SK-N-SH treated with all-trans-retinoic acid at 6 μM for 48 hours (cell line): Measurements from ENCODE around the gene HIGD1B.

Source experiments
- ATAC-seq: fragments of 200-7000 bp; cut with Tn5 transposase; 3 replicates; pipeline ENCODE4 v1.9.1; 2020; ENCODE audit warnings: mild to moderate bottlenecking, moderate library complexity
- ARNTL ChIP-seq: fragments of 450-650 bp; formaldehyde crosslinking; IDR thresholded peaks from 2 replicates; pipeline ENCODE4 v1.5.0; 2020; ENCODE audit warnings: low read depth, mild to moderate bottlenecking, moderate library complexity, borderline replicate concordance
- BACH2 ChIP-seq: fragments of 250-450 bp; sonication (Bioruptor Pico); IDR thresholded peaks from 2 replicates; pipeline ENCODE4 v1.9.0; 2021; ENCODE audit warnings: mild to moderate bottlenecking, borderline replicate concordance
- CSDC2 ChIP-seq: fragments of 250-450 bp; sonication (Bioruptor Pico); IDR thresholded peaks from 2 replicates; pipeline ENCODE4 v1.5.0; 2020; ENCODE audit warnings: mild to moderate bottlenecking, moderate library complexity
- CSRNP3 ChIP-seq: fragments of 250-450 bp; sonication (Bioruptor Pico); IDR thresholded peaks from 2 replicates; pipeline ENCODE4 v1.5.1; 2021; ENCODE audit warnings: mild to moderate bottlenecking, moderate library complexity
- ESRRG ChIP-seq: fragments of 250-450 bp; sonication (Bioruptor Pico); IDR thresholded peaks from 2 replicates; pipeline ENCODE4 v1.6.1; 2021; ENCODE audit warnings: mild to moderate bottlenecking
- GLIS3 ChIP-seq: fragments of 250-450 bp; sonication (Bioruptor Pico); IDR thresholded peaks from 2 replicates; pipeline ENCODE4 v1.5.0; 2020; ENCODE audit warnings: mild to moderate bottlenecking, moderate library complexity
- ISL1 ChIP-seq: fragments of 250-450 bp; sonication (Bioruptor Pico); IDR thresholded peaks from 2 replicates; pipeline ENCODE4 v2.1.2; 2022; ENCODE audit warnings: mild to moderate bottlenecking, moderate library complexity
- OSR1 ChIP-seq: fragments of 250-450 bp; sonication (Bioruptor Pico); IDR thresholded peaks from 2 replicates; pipeline ENCODE4 v1.8.0; 2022; ENCODE audit warnings: moderate library complexity, mild to moderate bottlenecking, inconsistent platforms
- PATZ1 ChIP-seq: fragments of 250-450 bp; sonication (Bioruptor Pico); IDR thresholded peaks from 2 replicates; pipeline ENCODE4 v1.8.0; 2020; ENCODE audit warnings: mild to moderate bottlenecking, moderate library complexity, borderline replicate concordance
- PPARA ChIP-seq: fragments of 250-450 bp; sonication (Bioruptor Pico); IDR thresholded peaks from 2 replicates; pipeline ENCODE4 v1.5.0; 2020; ENCODE audit warnings: mild to moderate bottlenecking, borderline replicate concordance
- RARB ChIP-seq: fragments of 250-450 bp; sonication (Bioruptor Pico); IDR thresholded peaks from 2 replicates; pipeline ENCODE4 v1.8.0; 2021; ENCODE audit warnings: mild to moderate bottlenecking, moderate library complexity
- SNAI2 ChIP-seq: fragments of 250-450 bp; sonication (Bioruptor Pico); IDR thresholded peaks from 2 replicates; pipeline ENCODE4 v1.5.0; 2020; ENCODE audit warnings: mild to moderate bottlenecking, moderate library complexity
- TCF4 ChIP-seq: fragments of 250-450 bp; sonication (Bioruptor Pico); IDR thresholded peaks from 2 replicates; pipeline ENCODE4 v1.8.0; 2021; ENCODE audit warnings: mild to moderate bottlenecking, moderate library complexity, borderline replicate concordance
- TOX ChIP-seq: fragments of 250-450 bp; sonication (Bioruptor Pico); IDR thresholded peaks from 2 replicates; pipeline ENCODE4 v1.8.0; 2021; ENCODE audit warnings: mild to moderate bottlenecking, moderate library complexity, borderline replicate concordance
- TSHZ2 ChIP-seq: fragments of 250-450 bp; sonication (Bioruptor Pico); IDR thresholded peaks from 2 replicates; pipeline ENCODE4 v1.5.0; 2020; ENCODE audit warnings: mild to moderate bottlenecking, moderate library complexity
- ZC3H10 ChIP-seq: fragments of 250-450 bp; sonication (Bioruptor Pico); IDR thresholded peaks from 2 replicates; pipeline ENCODE4 v1.5.1; 2021; ENCODE audit warnings: mild to moderate bottlenecking, moderate library complexity
- ZFP30 ChIP-seq: fragments of 450-650 bp; formaldehyde crosslinking; IDR thresholded peaks from 2 replicates; pipeline ENCODE4 v1.5.0; 2022; ENCODE audit warnings: mild to moderate bottlenecking, moderate library complexity
- ZNF565 ChIP-seq: fragments of 450-650 bp; formaldehyde crosslinking; conservative IDR thresholded peaks from 2 replicates; pipeline ENCODE4 v1.5.0; 2020; ENCODE audit warnings: low read depth, mild to moderate bottlenecking, moderate library complexity
- ZNF70 ChIP-seq: fragments of 450-650 bp; formaldehyde crosslinking; IDR thresholded peaks from 2 replicates; pipeline ENCODE4 v1.5.0; 2020; ENCODE audit warnings: mild to moderate bottlenecking, moderate library complexity
- ZNF8 ChIP-seq: fragments of 450-650 bp; formaldehyde crosslinking; IDR thresholded peaks from 2 replicates; pipeline ENCODE4 v1.5.0; 2020; ENCODE audit warnings: mild to moderate bottlenecking, moderate library complexity
- TF ChIP-seq, protein P1 (sequence below): fragments of 250-450 bp; sonication (Bioruptor Pico); IDR thresholded peaks from 2 replicates; pipeline ENCODE4 v1.5.1; 2020; ENCODE audit warnings: low read depth, mild to moderate bottlenecking, moderate library complexity

Gene HIGD1B

GRCh38 chr17:44840936-44841335 is 6.7 kb upstream of the HIGD1B start:
- no peak for ATAC-seq
- TF ChIP-seq ZFP30 (CRISPR knock-in tag) = no peak
- no peak for TF ChIP-seq RARB (CRISPR knock-in tag)
- no peak for TF ChIP-seq ISL1 (CRISPR knock-in tag)
- no peak for TF ChIP-seq ZNF565
- TF ChIP-seq CSRNP3 = no peak
- no peak for TF ChIP-seq SNAI2
- no peak for TF ChIP-seq TOX (CRISPR knock-in tag)

DNA sequence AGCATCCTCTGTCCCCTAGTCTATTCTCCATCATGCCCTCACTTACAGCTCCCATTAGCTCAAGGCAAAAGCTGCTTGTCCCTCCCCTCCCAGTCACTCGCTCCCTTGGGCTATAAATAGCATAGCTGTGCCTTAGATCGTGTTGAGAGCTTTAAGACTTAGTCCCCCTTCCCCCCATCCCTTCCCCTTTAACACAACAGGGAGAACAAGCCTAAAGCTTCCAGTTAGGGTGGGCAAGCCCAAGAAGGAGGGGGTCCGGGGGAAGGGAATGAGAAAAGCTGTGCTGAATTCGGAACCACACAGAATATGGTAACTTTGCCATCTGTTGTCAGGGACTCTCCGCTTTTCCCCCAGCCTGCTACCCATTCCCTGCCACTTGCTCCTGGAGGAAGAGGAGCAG is 4.9 kb upstream of the HIGD1B start:
- ATAC-seq = peak; percentile 13; the same call in 1 of the 3 replicates
- TF ChIP-seq TSHZ2 (CRISPR knock-in tag) (no peak), OSR1 (no peak), PATZ1 (no peak), ZFP30 (CRISPR knock-in tag) (no peak), BACH2 (CRISPR knock-in tag) (no peak), ARNTL (CRISPR knock-in tag) (no peak), ZNF8 (CRISPR knock-in tag) (no peak), TOX (CRISPR knock-in tag) (no peak), CSRNP3 (no peak), ZC3H10 (CRISPR knock-in tag) (no peak), PPARA (CRISPR knock-in tag) (no peak), ZNF565 (no peak), ZNF70 (CRISPR knock-in tag) (no peak), CSDC2 (no peak), GLIS3 (CRISPR knock-in tag) (no peak)

DNA sequence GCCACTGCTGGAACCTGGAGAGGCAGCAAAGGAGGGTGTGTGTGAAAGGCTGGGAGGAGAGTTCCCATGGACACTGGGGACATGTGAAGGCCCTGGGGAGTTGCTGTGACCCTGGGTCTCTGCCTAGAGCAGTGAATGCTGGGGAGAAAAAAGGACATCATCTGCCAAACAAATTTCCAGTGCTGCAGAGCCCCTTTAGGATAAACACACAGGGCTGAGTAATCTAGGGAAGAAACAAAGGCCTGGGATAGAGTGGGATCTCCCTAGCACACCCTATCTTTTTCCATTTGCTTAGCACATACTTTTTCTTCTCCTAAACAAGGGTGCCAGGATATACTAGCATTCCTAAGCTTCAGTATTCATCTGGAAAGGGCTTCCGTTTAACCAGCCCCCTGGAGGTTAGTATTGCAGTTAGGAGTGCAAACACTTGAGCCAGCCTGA is 3.3 kb upstream of the HIGD1B start:
- no peak; the same call in 1 of the 3 replicates for ATAC-seq
- TF ChIP-seq ZNF565 (no peak), PATZ1 (no peak), CSDC2 (no peak), ESRRG (CRISPR knock-in tag) (no peak), ZNF70 (CRISPR knock-in tag) (no peak), OSR1 (no peak), ARNTL (CRISPR knock-in tag) (no peak), TCF4 (no peak), SNAI2 (no peak), TSHZ2 (CRISPR knock-in tag) (no peak), ZC3H10 (CRISPR knock-in tag) (no peak), RARB (CRISPR knock-in tag) (no peak), BACH2 (CRISPR knock-in tag) (no peak), GLIS3 (CRISPR knock-in tag) (no peak), TOX (CRISPR knock-in tag) (no peak), CSRNP3 (no peak), PPARA (CRISPR knock-in tag) (no peak)
- TF ChIP-seq, protein P1, sequence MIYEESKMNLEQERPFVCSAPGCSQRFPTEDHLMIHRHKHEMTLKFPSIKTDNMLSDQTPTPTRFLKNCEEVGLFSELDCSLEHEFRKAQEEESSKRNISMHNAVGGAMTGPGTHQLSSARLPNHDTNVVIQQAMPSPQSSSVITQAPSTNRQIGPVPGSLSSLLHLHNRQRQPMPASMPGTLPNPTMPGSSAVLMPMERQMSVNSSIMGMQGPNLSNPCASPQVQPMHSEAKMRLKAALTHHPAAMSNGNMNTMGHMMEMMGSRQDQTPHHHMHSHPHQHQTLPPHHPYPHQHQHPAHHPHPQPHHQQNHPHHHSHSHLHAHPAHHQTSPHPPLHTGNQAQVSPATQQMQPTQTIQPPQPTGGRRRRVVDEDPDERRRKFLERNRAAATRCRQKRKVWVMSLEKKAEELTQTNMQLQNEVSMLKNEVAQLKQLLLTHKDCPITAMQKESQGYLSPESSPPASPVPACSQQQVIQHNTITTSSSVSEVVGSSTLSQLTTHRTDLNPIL (CRISPR knock-in tag) = no peak
